ENCODE measurements around the gene LIN7B.

Gene LIN7B

DNA sequence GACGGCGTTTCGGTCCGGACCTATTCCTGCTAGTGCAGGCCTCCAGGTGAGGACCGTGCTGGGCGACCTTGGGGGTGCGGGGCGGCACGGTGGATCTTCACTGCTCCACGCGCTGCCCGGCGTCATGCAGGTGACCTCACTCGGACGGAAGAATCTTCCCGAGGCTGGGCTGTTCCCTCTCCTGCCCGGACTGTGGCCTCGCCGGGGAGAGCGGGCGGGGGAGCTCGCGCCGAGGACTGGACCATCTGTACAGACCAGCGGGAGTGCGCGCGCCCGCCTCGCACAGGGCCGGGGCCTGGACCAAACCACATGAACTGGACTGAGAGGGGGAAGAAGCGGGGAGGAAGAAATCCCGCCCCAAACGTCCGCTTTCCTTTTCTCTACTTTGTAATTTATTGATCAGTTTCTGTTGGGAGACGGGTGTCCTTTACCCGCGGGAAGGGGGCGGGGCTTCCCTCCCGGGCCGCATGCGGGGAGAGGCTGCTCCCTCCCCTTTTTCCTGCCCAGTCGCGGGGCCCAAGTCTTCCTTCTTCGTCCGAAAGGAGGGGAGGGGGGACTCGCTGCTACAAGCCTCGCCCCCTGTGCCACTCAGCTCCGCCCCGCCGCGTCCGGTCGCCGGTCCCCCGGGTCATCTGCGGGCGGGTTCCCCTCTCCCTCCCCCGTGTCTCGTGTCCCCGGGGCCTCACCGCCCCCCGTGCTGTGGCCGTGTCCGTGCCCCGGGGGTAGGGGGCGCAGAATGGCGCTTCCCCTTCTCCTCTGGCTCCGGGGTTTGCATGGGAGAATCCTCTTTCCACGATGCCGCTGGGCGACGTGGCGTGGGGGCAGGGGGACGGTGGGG lies 36.2 kb downstream of the LIN7B start (continued):
- TF ChIP-seq, protein P1, sequence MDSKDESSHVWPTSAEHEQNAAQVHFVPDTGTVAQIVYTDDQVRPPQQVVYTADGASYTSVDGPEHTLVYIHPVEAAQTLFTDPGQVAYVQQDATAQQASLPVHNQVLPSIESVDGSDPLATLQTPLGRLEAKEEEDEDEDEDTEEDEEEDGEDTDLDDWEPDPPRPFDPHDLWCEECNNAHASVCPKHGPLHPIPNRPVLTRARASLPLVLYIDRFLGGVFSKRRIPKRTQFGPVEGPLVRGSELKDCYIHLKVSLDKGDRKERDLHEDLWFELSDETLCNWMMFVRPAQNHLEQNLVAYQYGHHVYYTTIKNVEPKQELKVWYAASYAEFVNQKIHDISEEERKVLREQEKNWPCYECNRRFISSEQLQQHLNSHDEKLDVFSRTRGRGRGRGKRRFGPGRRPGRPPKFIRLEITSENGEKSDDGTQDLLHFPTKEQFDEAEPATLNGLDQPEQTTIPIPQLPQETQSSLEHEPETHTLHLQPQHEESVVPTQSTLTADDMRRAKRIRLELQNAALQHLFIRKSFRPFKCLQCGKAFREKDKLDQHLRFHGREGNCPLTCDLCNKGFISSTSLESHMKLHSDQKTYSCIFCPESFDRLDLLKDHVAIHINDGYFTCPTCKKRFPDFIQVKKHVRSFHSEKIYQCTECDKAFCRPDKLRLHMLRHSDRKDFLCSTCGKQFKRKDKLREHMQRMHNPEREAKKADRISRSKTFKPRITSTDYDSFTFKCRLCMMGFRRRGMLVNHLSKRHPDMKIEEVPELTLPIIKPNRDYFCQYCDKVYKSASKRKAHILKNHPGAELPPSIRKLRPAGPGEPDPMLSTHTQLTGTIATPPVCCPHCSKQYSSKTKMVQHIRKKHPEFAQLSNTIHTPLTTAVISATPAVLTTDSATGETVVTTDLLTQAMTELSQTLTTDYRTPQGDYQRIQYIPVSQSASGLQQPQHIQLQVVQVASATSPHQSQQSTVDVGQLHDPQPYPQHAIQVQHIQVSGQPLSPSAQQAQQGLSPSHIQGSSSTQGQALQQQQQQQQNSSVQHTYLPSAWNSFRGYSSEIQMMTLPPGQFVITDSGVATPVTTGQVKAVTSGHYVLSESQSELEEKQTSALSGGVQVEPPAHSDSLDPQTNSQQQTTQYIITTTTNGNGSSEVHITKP (tag by site-specific recombination; IDR thresholded peaks at IDR 0.05): peak; percentile 100
- TF ChIP-seq MEIS1 (CRISPR knock-in tag; IDR thresholded peaks at IDR 0.05; ENCODE audit: borderline replicate concordance) (no peak; the same call in 1 of the 2 replicates), ZNF24 (tag by site-specific recombination; IDR thresholded peaks at IDR 0.05) (no peak), SP2 (tag by site-specific recombination; IDR thresholded peaks at IDR 0.05) (peak; percentile 85), TRIM28 (IDR thresholded peaks at IDR 0.05; ENCODE audit: borderline replicate concordance, low read length) (0 out of 2 replicates have a peak, but pooled peaks have one; percentile 15), ZNF658 (tag by site-specific recombination; IDR thresholded peaks at IDR 0.05) (no peak)
- TF ChIP-seq, protein P2, sequence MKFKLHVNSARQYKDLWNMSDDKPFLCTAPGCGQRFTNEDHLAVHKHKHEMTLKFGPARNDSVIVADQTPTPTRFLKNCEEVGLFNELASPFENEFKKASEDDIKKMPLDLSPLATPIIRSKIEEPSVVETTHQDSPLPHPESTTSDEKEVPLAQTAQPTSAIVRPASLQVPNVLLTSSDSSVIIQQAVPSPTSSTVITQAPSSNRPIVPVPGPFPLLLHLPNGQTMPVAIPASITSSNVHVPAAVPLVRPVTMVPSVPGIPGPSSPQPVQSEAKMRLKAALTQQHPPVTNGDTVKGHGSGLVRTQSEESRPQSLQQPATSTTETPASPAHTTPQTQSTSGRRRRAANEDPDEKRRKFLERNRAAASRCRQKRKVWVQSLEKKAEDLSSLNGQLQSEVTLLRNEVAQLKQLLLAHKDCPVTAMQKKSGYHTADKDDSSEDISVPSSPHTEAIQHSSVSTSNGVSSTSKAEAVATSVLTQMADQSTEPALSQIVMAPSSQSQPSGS (tag by site-specific recombination; IDR thresholded peaks at IDR 0.05; ENCODE audit: low read depth): 0 out of 2 replicates have a peak, but pooled peaks have one; percentile 17
- TF ChIP-seq, protein P3, sequence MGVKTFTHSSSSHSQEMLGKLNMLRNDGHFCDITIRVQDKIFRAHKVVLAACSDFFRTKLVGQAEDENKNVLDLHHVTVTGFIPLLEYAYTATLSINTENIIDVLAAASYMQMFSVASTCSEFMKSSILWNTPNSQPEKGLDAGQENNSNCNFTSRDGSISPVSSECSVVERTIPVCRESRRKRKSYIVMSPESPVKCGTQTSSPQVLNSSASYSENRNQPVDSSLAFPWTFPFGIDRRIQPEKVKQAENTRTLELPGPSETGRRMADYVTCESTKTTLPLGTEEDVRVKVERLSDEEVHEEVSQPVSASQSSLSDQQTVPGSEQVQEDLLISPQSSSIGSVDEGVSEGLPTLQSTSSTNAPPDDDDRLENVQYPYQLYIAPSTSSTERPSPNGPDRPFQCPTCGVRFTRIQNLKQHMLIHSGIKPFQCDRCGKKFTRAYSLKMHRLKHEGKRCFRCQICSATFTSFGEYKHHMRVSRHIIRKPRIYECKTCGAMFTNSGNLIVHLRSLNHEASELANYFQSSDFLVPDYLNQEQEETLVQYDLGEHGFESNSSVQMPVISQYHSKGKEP (tag by site-specific recombination; IDR thresholded peaks at IDR 0.05): 0 out of 2 replicates have a peak, but pooled peaks have one; percentile 12
- TF ChIP-seq, protein P4, sequence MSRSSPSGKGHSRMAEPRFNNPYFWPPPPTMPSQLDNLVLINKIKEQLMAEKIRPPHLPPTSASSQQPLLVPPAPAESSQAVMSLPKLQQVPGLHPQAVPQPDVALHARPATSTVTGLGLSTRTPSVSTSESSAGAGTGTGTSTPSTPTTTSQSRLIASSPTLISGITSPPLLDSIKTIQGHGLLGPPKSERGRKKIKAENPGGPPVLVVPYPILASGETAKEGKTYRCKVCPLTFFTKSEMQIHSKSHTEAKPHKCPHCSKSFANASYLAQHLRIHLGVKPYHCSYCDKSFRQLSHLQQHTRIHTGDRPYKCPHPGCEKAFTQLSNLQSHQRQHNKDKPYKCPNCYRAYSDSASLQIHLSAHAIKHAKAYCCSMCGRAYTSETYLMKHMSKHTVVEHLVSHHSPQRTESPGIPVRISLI (tag by site-specific recombination; IDR thresholded peaks at IDR 0.05): no peak

DNA sequence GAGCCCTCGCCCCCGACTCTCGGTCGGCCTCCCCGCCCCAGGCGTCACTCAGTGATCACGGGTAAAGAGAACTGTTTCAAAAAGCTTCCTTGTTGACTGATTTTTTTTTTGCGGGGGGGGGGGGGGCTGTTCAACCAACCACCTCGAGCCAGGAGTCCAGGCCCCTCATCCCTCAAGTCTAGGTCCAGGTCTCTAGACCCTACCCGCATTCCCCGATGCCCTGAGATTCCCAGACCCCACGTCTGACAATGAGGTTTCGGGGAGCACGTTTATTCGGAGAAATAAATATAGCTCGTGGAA lies 36.7 kb downstream of the LIN7B start:
- H3K9me3 ChIP-seq (ENCODE audit: control insufficient read depth, insufficient read depth, low read depth, low read length): no peaks in the 10 kb centered on the region
- peak overlapping the region; percentile 69 for H3K4me3 ChIP-seq (ENCODE audit: low read depth, low read length)
- H3K36me3 ChIP-seq (ENCODE audit: control insufficient read depth in 2 of 2, insufficient read depth in 1 of 2, low read length in 2 of 2): no peaks in the 10 kb centered on the region
- ChIA-PET POLR2A (interaction anchor here (1.0 to 3.8 kb wide), 8 partner anchors 11 to 158 kb away, joined by 3 to 27 read pairs (median 10); partner anchors contain the start of genes GYS1, LIN7B, PPFIA3 and RUVBL2), CTCF (interaction anchor here (0.6 to 1.7 kb wide), 4 partner anchors 48 to 92 kb away, joined by 5 to 7 read pairs (median 6); no protein-coding TSS in a partner anchor)
- H3K4me1 ChIP-seq (ENCODE audit: control insufficient read depth, insufficient read depth, low read length): peaks cover 6% of the 10 kb centered on the region
- H3K27ac ChIP-seq (ENCODE audit: extremely low read depth, low read depth, low read length): peak overlapping the region; percentile 29; the same call in 1 of the 2 replicates
- TF ChIP-seq ZNF792 (tag by site-specific recombination; IDR thresholded peaks at IDR 0.05): no peak
- TF ChIP-seq, protein P5, sequence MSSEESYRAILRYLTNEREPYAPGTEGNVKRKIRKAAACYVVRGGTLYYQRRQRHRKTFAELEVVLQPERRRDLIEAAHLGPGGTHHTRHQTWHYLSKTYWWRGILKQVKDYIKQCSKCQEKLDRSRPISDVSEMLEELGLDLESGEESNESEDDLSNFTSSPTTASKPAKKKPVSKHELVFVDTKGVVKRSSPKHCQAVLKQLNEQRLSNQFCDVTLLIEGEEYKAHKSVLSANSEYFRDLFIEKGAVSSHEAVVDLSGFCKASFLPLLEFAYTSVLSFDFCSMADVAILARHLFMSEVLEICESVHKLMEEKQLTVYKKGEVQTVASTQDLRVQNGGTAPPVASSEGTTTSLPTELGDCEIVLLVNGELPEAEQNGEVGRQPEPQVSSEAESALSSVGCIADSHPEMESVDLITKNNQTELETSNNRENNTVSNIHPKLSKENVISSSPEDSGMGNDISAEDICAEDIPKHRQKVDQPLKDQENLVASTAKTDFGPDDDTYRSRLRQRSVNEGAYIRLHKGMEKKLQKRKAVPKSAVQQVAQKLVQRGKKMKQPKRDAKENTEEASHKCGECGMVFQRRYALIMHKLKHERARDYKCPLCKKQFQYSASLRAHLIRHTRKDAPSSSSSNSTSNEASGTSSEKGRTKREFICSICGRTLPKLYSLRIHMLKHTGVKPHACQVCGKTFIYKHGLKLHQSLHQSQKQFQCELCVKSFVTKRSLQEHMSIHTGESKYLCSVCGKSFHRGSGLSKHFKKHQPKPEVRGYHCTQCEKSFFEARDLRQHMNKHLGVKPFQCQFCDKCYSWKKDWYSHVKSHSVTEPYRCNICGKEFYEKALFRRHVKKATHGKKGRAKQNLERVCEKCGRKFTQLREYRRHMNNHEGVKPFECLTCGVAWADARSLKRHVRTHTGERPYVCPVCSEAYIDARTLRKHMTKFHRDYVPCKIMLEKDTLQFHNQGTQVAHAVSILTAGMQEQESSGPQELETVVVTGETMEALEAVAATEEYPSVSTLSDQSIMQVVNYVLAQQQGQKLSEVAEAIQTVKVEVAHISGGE (tag by site-specific recombination; conservative IDR thresholded peaks at IDR 0.05; ENCODE audit: low read depth): no peak
- 0 out of 2 replicates have a peak, but pooled peaks have one; percentile 2 for TF ChIP-seq EGR2 (tag by site-specific recombination; IDR thresholded peaks at IDR 0.05; ENCODE audit: low read depth)
- TF ChIP-seq, protein P4 (tag by site-specific recombination; IDR thresholded peaks at IDR 0.05): no peak
- no peak for TF ChIP-seq ZNF121 (tag by site-specific recombination; IDR thresholded peaks at IDR 0.05)
- no peak for TF ChIP-seq ZNF223 (tag by site-specific recombination; IDR thresholded peaks at IDR 0.05)
- TF ChIP-seq, protein P6, sequence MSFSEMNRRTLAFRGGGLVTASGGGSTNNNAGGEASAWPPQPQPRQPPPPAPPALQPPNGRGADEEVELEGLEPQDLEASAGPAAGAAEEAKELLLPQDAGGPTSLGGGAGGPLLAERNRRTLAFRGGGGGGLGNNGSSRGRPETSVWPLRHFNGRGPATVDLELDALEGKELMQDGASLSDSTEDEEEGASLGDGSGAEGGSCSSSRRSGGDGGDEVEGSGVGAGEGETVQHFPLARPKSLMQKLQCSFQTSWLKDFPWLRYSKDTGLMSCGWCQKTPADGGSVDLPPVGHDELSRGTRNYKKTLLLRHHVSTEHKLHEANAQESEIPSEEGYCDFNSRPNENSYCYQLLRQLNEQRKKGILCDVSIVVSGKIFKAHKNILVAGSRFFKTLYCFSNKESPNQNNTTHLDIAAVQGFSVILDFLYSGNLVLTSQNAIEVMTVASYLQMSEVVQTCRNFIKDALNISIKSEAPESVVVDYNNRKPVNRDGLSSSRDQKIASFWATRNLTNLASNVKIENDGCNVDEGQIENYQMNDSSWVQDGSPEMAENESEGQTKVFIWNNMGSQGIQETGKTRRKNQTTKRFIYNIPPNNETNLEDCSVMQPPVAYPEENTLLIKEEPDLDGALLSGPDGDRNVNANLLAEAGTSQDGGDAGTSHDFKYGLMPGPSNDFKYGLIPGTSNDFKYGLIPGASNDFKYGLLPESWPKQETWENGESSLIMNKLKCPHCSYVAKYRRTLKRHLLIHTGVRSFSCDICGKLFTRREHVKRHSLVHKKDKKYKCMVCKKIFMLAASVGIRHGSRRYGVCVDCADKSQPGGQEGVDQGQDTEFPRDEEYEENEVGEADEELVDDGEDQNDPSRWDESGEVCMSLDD (tag by site-specific recombination; IDR thresholded peaks at IDR 0.05): peak; percentile 12; the same call in 1 of the 2 replicates
- TF ChIP-seq ZBTB7A (tag by site-specific recombination; IDR thresholded peaks at IDR 0.05; ENCODE audit: low read depth): no peak
- no peak for TF ChIP-seq ZNF302 (tag by site-specific recombination; IDR thresholded peaks at IDR 0.05; ENCODE audit: low read depth)
- no peak for TF ChIP-seq ZBTB1 (tag by site-specific recombination; IDR thresholded peaks at IDR 0.05)
- TF ChIP-seq ZNF146 (tag by site-specific recombination; IDR thresholded peaks at IDR 0.05): no peak

Data from HEK293 (cell line).